GM19193 (cell line): Measurements from ENCODE around the gene KCNAB2.

ENCODE experiments used
- POLR2A ChIP-seq: IDR thresholded peaks from 4 replicates; pipeline ENCODE4 v1.6.1; 2011; ENCODE audit not compliant: insufficient read depth, insufficient read length; ENCODE audit errors: extremely low read depth

Gene KCNAB2

DNA sequence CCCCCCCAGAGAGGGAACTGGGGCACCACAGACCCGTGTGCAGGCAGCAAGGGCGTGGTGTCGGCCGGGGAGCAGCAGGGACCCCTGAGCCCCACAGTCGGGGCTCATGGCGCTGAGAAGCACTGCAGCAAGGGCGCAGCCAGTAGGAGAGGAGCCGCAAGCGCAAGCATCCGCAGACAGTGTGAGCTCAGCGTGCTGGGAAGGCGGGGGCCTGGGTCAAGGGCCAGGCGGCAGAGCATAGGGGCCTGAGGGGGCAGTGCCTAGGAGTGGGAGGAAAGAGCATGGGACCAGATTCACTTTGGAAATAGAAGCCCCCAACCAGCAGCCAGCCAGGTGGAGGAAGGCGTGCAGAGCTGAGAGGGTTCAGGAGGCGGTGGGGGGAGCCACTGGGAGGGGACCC, 6.7 kb upstream of the KCNAB2 start:
- TF ChIP-seq POLR2A, result no peak

DNA sequence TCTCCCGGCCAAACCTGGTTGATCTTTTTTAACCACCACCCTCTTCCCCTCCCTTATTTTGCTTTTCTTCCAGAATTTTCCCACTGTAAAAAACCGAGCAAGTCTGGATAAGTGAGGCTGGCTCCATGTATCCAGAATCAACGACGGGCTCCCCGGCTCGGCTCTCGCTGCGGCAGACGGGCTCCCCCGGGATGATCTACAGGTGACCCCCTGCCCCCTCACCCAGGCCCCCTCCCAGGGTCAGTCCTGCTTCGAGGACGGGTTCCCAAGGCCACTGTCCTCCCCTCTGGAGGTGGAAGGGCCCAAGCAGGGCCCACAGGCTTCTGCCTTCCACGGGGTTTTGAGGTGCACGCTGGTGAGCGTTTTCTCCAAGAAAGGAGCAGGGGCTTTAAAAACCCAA, 5.2 kb upstream of the KCNAB2 start:
- TF ChIP-seq POLR2A, result no peak

- no peak for TF ChIP-seq POLR2A
Observed at GRCh38 chr1:6040861-6041415, 4.8 kb upstream of the KCNAB2 start.

GRCh38 chr1:6041432-6042062, 4.1 kb upstream of the KCNAB2 start:
- TF ChIP-seq POLR2A, result no peak

- TF ChIP-seq POLR2A, result no peak
Observed at GRCh38 chr1:6043561-6043960, 2.1 kb upstream of the KCNAB2 start.

- no peak for TF ChIP-seq POLR2A
Observed at GRCh38 chr1:6044481-6045109, 1.1 kb upstream of the KCNAB2 start.

DNA sequence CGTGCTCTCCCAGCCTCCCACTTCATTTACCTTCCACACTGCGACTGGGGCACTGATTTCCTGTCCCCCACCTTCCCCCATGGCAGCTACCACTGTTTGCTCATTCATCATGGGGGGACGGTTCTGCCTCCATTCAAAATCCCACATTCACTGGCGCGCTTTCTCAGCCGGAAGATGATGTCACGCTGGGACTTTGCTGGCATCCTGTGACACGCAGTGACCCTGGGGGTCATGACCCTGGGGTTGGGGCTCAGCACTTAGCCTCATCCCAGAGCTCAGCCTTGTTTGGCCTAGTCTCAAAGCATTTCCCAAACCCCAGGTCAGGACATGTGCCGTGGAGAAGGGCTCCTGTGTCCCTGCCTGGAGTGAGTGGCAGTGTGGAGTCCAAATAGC, 582 bp upstream of the KCNAB2 start:
- TF ChIP-seq POLR2A, result no peak

GRCh38 chr1:6046279-6046678, 591 bp downstream of the KCNAB2 start:
- no peak for TF ChIP-seq POLR2A

DNA sequence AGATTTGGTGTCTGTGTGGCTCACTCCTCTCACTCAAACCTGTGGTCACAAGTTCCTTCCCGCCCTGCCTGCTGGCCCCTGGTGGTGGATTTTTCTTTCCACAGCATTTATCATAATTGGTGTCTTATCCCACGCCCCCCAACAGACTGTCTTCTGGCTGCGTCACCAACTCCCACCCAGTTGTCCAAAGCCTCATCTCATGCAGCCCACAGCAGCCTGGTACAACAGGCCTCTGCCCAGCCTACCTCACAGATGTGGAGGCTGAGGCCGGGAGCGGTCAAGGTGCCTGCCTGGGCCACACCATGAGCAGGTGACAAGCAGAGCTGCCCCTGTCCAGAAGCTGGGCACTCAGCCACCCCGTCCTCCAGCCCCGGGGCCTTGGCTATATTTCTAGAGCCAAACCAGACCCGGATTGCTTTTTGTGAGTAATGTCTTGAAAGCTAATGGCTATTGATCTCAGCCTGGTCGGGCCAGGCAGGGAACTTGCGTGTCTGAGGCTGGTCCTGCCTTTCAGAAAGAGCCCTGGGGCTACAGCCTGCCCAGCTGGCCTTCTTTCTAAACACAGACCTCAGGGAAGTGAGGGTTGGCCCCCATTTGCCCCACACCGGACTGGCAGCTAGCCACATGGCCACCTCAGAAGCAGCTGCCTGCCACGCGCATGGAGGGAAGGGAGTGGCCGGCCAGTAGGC, 2.6 kb downstream of the KCNAB2 start:
- TF ChIP-seq POLR2A, result no peak

- no peak for TF ChIP-seq POLR2A
Observed at GRCh38 chr1:6049419-6049818, 3.7 kb downstream of the KCNAB2 start.

DNA sequence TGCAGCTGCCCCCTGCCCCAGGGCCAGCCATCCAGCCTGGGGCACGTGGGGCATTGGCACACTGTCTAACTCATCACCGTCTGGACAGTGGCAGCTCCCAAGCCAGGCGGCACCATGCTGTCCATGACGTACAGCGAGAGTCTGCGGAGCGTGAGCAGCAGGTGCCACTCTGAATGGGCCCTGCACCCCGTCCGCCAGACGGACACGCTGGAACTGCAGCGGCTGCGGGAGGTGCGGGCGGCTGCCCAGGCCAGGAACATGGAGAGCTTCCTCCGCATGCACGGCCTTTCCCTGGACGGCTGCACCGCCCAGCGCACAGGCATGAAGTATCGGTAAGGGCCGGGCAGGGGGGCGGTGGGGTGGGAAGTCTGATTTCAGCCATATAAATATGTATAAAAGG, 5.7 kb downstream of the KCNAB2 start:
- TF ChIP-seq POLR2A, result no peak

DNA sequence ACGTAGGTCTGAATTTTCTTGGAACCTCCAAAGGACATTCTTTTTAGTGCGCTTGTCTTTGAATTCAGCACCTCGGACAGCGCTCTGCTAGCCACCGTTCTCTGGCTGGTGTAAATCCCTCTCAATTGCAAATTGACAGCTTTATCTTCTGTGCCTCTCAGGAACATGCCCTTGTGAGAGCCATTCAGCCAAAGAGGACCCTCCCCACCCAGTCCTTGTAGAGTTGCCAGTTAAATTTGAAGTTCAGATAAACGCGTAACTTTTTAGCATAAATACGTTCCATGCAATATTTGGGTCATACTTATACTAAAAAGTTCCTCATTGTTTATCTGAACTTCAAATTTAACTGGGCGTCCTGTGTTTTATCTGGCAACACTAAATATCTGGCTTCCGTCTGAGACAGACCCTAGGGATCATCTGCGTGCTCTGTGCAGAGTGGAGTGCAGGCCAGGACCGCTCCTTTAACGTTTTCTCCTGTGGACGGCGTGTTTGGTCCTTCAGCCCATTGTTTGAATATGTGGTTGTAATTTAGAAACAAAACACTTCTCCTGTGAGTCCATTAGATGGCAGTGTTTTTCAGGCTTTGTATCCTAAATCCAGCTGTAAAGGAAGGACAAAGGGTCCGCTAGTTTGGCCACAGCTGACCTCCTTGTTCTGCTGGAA, 7.0 kb downstream of the KCNAB2 start:
- TF ChIP-seq POLR2A, result no peak

DNA sequence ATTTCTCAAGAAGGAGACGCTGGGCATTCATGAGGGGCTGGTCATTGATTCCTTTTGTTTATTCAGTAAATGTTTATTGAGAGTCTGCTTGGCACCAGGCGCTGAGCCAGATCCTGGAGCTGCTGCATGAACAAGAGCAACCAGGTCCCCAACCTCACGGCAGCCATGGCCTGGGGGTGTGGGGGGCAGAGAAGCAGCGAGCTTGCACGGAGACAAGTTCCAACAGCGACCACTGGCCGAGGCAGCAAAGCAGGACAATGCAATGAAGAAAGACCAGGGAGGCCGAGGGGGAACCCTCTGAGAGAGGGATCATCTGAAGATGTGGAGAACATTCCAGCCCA, 7.5 kb downstream of the KCNAB2 start:
- no peak for TF ChIP-seq POLR2A

GRCh38 chr1:6054596-6054995, 8.9 kb downstream of the KCNAB2 start:
- no peak for TF ChIP-seq POLR2A

- TF ChIP-seq POLR2A, result no peak
Observed at GRCh38 chr1:6056572-6056948, 10.9 kb downstream of the KCNAB2 start.
